LNCAP (cell line): Measurements from ENCODE around the gene NOL3.

Source experiments
- TF ChIP-seq, protein P1 (sequence below): fragments of 450-650 bp; IDR thresholded peaks from 2 replicates; pipeline ENCODE4 v1.5.1; 2017; ENCODE audit warnings: mild to moderate bottlenecking

Gene NOL3

DNA sequence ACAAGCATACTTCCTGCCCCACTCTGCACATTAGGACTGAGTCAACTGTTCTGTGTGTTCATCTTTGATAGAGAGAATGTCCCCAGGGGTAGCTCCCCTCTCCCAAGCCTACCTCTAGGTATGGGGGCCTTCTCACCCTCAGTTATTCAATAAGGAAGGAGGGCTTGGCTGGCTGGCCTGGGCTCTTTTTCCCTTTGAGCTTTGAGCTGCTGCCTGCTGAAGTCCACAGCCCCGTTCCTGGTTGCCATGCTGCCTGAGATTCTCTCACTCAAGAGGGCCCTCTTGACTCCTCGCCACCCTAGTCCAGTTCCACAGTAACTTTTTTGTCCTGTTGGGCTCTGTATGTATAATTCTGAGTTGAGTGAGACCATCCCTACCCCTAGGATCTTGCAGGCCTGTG lies 24.6 kb upstream of the NOL3 start:
- TF ChIP-seq, protein P1, sequence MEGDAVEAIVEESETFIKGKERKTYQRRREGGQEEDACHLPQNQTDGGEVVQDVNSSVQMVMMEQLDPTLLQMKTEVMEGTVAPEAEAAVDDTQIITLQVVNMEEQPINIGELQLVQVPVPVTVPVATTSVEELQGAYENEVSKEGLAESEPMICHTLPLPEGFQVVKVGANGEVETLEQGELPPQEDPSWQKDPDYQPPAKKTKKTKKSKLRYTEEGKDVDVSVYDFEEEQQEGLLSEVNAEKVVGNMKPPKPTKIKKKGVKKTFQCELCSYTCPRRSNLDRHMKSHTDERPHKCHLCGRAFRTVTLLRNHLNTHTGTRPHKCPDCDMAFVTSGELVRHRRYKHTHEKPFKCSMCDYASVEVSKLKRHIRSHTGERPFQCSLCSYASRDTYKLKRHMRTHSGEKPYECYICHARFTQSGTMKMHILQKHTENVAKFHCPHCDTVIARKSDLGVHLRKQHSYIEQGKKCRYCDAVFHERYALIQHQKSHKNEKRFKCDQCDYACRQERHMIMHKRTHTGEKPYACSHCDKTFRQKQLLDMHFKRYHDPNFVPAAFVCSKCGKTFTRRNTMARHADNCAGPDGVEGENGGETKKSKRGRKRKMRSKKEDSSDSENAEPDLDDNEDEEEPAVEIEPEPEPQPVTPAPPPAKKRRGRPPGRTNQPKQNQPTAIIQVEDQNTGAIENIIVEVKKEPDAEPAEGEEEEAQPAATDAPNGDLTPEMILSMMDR, result no peak

DNA sequence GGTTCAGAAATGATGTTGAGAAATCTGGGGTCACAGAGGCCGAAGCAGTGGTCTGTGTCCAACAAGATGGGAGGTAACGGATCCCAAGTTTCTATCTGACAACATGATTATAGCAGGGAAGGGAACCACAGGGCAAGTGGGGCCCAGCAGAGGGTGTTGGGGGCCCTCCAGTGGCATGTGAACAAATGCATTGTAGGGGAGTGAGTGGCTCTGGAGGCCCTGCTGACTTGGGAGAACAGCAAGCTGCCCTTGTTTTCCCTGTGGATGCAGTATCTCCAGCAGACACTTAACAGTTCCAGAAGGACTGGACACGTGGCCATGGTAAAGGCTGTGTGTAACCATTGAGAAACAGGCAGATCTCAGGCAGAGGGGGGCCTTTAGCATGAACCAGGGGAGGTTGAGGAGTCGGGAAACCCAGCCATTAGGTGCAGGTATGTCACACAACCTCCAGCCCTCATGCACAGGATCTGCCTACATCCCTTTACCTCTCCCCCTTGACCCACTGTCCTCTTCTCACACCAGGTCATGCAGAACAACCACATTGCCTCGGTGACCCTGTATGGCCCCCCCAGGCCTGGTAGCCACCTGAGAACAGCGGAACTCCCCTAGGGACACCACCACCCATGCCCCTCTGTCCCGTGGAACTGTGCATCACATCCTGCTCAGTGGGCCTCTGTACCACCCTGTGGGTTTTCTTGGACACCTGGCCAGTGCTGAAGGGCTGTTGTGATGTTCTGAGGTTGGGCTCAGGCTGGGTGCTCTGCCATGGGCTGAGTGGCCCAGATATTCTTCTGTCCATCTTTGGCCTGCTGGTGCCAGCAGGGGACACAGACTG lies 23.6 kb upstream of the NOL3 start:
- TF ChIP-seq, protein P1, result no peak

DNA sequence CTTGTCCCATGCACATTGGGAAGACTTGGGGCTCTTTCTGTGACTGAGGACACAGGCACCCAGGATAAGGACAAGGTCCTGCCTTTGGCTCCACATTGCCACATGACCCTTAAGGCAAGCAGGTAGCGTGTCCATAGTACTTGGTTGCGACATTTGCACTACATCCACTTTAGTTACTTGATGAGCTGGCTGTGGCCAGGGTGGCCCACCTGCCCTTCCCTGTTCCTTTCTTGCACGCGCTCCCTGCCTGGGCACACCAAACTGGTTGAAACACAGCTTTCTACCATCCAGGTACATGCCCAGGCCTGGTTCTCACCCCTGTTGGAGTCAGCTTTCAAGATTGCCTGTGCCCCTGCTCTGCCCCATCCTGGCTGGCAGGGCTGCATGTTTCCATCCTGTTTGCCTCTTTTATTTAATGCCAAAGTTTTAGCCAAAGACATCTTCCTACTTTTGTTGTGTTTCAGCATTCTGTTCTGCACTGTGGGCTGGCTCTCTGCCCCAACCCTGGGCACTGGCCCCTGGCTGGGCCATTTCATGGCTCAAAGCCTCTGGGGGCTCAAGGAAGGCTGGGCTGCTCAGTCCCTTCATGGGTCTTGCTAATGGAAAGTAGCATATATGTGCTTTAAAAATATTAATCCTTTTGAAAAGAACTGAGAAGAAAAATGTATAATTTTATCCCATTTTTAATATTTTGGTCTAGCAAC lies 22.7 kb upstream of the NOL3 start:
- TF ChIP-seq, protein P1, result no peak

DNA sequence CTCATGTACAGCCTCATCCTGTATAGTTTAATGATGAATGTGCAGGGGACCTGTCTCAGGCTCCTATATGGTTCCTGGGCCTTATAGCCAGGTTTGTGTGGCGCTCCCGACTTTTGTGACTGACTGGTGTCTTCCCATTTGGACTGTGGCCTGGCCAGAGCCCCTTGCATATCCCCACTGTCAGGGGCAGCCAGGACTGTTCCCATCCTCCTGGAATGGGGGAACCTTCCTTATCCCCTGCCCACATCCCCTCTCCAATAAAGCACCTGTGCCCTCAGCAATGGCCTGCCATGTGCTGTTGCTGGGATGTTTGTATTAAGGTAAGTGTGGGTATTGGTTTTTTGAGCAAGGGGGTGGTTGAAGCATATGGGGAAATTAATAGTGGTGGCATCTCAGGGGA lies 22.1 kb upstream of the NOL3 start:
- TF ChIP-seq, protein P1, result no peak

DNA sequence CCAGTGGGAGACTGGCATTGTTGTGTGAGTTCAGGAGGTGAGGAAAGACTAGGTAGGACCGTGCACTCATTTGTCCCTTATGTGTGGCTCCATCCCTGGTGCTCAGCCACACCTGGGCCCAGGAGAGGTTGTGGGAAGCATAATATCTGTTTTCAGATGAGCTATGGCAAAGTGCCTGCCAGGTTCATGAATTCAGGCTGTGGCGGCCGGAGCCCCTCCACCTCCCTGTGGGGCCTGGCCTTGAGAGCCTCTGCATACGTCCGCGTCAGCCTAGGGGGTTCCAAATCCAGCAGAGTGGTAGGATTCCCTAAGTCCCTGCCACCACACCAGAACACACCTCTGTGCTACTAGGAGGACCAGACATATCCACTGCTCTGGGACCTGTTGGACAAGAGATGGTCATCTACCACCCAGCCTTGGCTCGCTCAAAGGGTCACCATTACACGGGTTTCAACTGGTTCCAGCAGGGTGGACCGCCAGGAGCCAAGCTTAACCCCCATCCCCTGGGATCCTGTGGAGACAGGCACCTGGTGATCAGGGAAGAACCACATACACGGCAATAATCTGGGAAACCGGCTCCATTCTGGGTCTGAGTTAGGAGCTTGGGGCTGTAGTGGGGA lies 21.6 kb upstream of the NOL3 start:
- TF ChIP-seq, protein P1, result no peak

DNA sequence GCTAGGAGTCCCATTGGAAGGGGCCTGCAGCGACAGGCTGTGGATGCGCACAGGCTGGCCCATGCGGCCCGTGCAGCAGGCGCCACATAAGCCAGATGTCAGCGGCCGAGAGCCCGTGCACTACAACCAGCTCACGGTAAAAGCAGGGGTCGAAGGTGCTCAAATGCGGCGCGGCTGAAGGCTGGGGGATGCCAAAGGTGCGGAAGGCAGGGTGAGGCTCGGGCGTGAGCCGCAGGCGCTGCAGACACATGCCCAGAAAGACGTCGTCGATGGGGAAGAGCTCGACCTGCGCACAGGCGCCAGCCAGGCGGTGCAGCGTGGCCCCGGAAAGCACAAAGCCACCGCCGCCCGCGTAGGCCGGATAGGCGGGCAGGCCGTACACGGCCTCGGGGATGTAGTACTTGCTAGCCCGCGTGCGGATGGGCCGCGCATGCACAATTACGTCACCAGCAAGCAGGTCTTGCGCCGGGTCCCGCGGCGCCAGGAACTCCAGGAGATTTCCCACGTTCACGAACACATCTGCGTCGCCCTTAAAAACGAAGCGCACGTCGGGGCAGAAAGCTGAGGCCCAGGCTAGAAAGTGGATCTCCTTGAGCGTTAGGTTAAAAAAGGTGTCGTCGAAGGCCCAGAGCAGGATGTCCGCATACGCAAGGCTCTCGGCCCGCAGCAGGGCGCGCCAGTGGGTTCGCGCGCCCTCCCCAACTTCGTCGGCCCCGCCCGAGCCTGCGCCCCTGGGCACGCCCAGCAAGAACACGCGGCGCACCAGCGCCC lies 20.9 kb upstream of the NOL3 start:
- TF ChIP-seq, protein P1, result no peak
